ENCODE results near the gene APLP2. TPM values are rescaled to one million over a fixed set of nuclear protein-coding genes. Genes with fewer than 3 reads are reported as not detected.
A peak's percentile ranks its signal among the peaks of the same experiment; 100 is the strongest.

Gene APLP2
- total and polyA plus RNA-seq, 2 of the 13 experiments (the other 11 are each of a cell fraction or from before 2014, with no cell fraction given), result 315 to 594 TPM

DNA sequence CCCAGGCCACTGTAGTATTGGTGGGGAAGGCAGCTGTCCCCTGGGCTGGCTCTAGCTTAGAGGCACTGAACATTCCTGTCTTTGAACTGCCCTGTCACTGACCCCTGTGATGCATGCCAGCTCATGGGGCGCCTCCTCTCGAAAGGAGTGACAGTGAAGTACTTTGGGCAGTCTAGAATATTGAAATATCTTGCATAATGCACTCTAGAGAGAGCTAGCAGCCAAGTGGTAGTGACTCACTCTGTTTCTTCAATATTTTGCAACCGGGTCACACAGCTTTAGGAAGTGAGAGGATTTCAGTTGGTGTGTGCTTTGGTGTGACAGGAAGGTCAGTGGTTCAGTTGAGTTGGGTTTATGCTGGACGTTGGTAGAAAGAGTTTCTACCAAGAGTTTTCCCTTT, 54.4 kb downstream of the APLP2 start (continued):
- TF ChIP-seq, protein P1, sequence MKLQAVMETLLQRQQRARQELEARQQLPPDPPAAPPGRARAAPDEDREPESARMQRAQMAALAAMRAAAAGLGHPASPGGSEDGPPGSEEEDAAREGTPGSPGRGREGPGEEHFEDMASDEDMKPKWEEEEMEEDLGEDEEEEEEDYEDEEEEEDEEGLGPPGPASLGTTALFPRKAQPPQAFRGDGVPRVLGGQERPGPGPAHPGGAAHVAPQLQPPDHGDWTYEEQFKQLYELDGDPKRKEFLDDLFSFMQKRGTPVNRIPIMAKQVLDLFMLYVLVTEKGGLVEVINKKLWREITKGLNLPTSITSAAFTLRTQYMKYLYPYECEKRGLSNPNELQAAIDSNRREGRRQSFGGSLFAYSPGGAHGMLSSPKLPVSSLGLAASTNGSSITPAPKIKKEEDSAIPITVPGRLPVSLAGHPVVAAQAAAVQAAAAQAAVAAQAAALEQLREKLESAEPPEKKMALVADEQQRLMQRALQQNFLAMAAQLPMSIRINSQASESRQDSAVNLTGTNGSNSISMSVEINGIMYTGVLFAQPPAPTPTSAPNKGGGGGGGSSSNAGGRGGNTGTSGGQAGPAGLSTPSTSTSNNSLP (IDR thresholded peaks at IDR 0.05; ENCODE audit: low read depth, low read length), result peak; percentile 80
- no peak for TF ChIP-seq EED (CRISPR knock-in tag; IDR thresholded peaks at IDR 0.05)
- peak; percentile 85; the same call in 1 of the 2 replicates for TF ChIP-seq HOMEZ (CRISPR knock-in tag; IDR thresholded peaks at IDR 0.05; ENCODE audit: low read depth)
- no peak for TF ChIP-seq NAIF1 (CRISPR knock-in tag; IDR thresholded peaks at IDR 0.05; ENCODE audit: borderline replicate concordance)
- TF ChIP-seq, protein P2, sequence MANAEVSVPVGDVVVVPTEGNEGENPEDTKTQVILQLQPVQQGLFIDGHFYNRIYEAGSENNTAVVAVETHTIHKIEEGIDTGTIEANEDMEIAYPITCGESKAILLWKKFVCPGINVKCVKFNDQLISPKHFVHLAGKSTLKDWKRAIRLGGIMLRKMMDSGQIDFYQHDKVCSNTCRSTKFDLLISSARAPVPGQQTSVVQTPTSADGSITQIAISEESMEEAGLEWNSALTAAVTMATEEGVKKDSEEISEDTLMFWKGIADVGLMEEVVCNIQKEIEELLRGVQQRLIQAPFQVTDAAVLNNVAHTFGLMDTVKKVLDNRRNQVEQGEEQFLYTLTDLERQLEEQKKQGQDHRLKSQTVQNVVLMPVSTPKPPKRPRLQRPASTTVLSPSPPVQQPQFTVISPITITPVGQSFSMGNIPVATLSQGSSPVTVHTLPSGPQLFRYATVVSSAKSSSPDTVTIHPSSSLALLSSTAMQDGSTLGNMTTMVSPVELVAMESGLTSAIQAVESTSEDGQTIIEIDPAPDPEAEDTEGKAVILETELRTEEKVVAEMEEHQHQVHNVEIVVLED (CRISPR knock-in tag; IDR thresholded peaks at IDR 0.05; ENCODE audit: borderline replicate concordance), result no peak; the same call in 1 of the 2 replicates
- TF ChIP-seq ZNF543 (CRISPR knock-in tag; IDR thresholded peaks at IDR 0.05), result no peak
- TF ChIP-seq ZFP1 (CRISPR knock-in tag; IDR thresholded peaks at IDR 0.05), result peak; percentile 58; the same call in 1 of the 2 replicates
- TF ChIP-seq ZFP36 (IDR thresholded peaks at IDR 0.05; ENCODE audit: borderline replicate concordance, low read depth, low read length, partially characterized antibody), result no peak
- TF ChIP-seq ZKSCAN8 (CRISPR knock-in tag; IDR thresholded peaks at IDR 0.05; ENCODE audit: borderline replicate concordance), result peak; percentile 82
- no peak; the same call in 1 of the 2 replicates for TF ChIP-seq TGIF2 (CRISPR knock-in tag; IDR thresholded peaks at IDR 0.05)
- TF ChIP-seq ZNF788 (CRISPR knock-in tag; IDR thresholded peaks at IDR 0.05; ENCODE audit: borderline replicate concordance), result no peak
- no peak for TF ChIP-seq PHF20 (CRISPR knock-in tag; IDR thresholded peaks at IDR 0.05)
- peak; percentile 87; the same call in 1 of the 2 replicates for TF ChIP-seq KAT8 (CRISPR knock-in tag; IDR thresholded peaks at IDR 0.05)
- TF ChIP-seq CTCF (CRISPR knock-in tag; IDR thresholded peaks at IDR 0.05), result peak; percentile 55
- no peak for TF ChIP-seq ZNF672 (CRISPR knock-in tag; IDR thresholded peaks at IDR 0.05)
- TF ChIP-seq, protein P3, sequence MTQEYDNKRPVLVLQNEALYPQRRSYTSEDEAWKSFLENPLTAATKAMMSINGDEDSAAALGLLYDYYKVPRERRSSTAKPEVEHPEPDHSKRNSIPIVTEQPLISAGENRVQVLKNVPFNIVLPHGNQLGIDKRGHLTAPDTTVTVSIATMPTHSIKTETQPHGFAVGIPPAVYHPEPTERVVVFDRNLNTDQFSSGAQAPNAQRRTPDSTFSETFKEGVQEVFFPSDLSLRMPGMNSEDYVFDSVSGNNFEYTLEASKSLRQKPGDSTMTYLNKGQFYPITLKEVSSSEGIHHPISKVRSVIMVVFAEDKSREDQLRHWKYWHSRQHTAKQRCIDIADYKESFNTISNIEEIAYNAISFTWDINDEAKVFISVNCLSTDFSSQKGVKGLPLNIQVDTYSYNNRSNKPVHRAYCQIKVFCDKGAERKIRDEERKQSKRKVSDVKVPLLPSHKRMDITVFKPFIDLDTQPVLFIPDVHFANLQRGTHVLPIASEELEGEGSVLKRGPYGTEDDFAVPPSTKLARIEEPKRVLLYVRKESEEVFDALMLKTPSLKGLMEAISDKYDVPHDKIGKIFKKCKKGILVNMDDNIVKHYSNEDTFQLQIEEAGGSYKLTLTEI (CRISPR knock-in tag; conservative IDR thresholded peaks at IDR 0.05), result no peak
- TF ChIP-seq ZNF850 (CRISPR knock-in tag; conservative IDR thresholded peaks at IDR 0.05), result no peak
- peak; percentile 52; the same call in 1 of the 2 replicates for TF ChIP-seq MEF2D (CRISPR knock-in tag; IDR thresholded peaks at IDR 0.05)
- TF ChIP-seq ZNF276 (CRISPR knock-in tag; IDR thresholded peaks at IDR 0.05; ENCODE audit: low read depth), result no peak
- 0 out of 2 replicates have a peak, but pooled peaks have one; percentile 31 for TF ChIP-seq ZBTB38 (CRISPR knock-in tag; IDR thresholded peaks at IDR 0.05)

All from HepG2 (cell line).